ENCODE measurements around the gene PPP2R3B. TPM values are rescaled to one million over a fixed set of nuclear protein-coding genes. Genes with fewer than 3 reads are reported as not detected.

The PPP2R3B gene
- total RNA-seq, 4 donors from 2014 or later: 4.5 to 12.0 (median 5.7) TPM

DNA sequence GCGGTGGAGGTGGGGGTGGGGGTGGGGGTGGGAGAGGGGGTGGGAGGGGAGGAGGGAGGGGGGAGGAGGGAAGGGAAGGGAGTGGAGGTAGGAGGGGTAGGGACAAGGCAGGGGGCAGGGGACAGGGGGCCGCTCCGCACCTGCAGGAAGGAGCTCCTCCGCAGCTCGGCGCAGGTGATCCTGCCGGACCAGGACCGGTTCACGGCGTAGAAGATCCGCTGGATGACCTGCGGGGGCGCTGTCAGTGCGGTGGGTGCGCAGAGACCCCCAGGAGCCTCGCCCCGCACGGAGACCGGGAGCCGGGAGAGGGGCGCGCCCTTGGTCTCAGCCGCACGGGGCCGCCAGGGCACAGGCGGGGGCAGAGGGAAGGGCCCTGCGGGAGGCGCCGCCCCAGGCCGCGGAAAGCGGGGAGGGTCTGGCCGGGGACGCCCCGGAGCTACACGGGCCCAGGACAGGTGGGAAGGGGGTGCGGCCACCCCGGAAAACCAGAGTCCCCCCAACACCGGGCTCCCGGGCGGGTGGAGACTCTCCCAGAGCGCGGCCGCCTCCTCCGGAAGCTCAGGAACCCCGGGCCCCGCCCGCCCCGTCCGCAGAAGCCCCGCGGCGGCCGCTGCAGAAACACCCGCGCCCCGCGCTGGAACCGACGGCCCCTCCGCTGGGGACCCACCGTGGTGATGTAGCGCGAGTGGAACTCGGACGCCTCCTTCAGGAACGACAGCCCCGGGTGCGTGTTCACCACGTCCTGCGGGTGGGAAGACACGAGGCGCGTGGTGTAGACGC lies 40.5 kb downstream of the PPP2R3B start:
- TF ChIP-seq, protein P1, sequence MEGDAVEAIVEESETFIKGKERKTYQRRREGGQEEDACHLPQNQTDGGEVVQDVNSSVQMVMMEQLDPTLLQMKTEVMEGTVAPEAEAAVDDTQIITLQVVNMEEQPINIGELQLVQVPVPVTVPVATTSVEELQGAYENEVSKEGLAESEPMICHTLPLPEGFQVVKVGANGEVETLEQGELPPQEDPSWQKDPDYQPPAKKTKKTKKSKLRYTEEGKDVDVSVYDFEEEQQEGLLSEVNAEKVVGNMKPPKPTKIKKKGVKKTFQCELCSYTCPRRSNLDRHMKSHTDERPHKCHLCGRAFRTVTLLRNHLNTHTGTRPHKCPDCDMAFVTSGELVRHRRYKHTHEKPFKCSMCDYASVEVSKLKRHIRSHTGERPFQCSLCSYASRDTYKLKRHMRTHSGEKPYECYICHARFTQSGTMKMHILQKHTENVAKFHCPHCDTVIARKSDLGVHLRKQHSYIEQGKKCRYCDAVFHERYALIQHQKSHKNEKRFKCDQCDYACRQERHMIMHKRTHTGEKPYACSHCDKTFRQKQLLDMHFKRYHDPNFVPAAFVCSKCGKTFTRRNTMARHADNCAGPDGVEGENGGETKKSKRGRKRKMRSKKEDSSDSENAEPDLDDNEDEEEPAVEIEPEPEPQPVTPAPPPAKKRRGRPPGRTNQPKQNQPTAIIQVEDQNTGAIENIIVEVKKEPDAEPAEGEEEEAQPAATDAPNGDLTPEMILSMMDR (IDR thresholded peaks at IDR 0.05): no peak
- DNase-seq (ENCODE audit: low spot score) (no peak), ATAC-seq (ENCODE audit: low FRiP score) (peak; percentile 41)

DNA sequence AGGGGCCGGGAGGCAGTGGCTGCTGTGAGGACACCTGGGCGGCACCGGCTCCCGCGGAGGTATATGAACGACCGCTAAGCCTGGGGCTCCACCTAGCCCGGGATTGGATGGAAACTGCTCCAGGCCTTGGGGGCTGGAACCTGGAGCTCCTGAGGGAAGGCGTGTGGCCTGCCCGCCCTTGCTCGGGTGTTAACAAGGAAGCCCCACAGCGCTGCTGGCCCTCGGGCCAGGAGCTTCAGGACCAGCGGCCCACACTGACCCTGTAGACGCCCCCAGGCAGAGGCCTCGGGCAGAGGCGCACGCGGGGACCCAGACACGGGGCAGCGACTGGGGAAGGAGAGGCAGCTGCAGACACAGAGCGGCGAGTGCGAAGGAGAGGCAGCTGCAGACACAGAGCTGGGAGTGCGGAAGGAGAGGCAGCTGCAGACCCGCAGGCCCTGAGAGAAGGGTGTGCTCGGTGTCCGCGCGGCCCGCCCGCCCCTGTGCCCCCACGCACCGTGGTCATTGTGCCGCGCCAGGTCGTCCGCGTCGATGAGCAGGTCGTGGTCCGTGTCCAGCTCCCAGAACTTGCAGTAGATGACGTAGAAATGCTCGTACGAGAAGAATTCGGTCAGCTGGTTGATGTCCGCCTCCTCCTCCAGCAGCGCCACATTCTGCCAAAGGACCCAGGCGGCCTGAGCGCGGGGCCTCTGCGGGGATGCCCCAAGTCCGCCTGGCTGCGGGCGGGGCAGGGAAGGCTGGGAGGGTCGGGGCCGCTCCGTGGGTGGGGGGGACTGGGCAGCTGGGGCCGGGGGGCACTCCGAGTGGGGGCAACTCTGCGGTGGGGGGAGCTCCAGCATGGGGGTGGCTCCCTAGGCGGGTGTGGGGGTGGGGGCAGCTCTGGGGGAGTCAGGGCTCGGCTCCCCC lies 41.4 kb downstream of the PPP2R3B start:
- TF ChIP-seq, protein P1 (IDR thresholded peaks at IDR 0.05): no peak
- ATAC-seq (ENCODE audit: low FRiP score) (no peak), DNase-seq (ENCODE audit: low spot score) (no peak)

DNA sequence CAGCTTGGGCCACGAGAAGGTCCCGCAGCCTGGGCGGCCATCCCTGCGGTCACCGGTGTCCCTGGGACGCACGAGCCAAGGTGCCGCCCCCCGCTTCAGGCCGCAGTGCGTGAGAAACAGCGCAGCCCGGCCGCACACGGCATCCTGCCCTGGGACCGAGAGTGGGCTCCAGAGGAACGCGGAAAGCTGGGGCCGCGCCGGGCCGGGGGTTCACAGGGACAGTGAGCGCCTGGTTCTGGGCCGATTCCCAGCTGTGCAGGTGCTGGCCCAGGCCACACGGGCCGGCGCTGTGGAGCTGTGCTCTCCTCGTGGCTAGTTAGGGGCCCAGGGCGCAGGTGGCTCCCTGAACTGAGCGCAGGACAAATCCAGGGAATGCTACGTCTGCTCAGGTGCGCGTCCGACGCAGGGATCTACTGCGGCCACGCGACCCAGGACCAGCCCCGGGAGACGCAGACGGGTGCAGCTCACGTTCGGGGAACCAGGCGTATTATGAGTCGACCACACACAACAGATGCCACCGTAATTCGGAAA lies 42.3 kb downstream of the PPP2R3B start:
- TF ChIP-seq, protein P1 (IDR thresholded peaks at IDR 0.05): no peak
- DNase-seq (ENCODE audit: low spot score) (no peak), ATAC-seq (ENCODE audit: low FRiP score) (no peak)

DNA sequence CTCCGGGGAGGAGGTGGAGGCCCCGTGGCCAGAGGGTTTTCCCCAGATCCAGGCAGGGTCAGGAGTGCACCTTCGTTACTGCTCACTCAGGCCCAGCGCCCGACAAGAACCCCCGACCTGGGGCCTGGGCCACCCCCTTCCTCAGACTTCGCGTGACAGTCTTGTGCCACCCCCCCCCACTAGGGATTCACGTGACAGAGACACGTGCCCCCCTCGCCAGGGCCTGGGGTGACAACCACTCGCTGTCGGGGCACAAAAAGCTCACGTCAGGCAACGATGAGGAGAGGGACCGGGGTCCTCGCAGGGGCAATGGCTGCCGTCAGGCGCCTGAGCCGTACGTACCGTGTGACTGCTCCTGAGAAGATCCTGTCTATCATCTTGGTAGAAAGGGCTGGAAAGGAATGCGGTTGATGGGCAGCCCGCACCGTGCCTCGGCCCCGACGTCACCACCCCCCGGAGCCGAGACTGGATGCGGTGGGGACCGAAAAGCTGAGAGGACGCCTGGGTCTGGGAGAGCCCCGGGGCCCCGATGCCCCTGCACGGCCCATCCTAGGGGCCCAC lies 45.1 kb downstream of the PPP2R3B start:
- TF ChIP-seq, protein P1 (IDR thresholded peaks at IDR 0.05): no peak
- no peak for DNase-seq (ENCODE audit: low spot score)
- ATAC-seq (ENCODE audit: low FRiP score): no peak

DNA sequence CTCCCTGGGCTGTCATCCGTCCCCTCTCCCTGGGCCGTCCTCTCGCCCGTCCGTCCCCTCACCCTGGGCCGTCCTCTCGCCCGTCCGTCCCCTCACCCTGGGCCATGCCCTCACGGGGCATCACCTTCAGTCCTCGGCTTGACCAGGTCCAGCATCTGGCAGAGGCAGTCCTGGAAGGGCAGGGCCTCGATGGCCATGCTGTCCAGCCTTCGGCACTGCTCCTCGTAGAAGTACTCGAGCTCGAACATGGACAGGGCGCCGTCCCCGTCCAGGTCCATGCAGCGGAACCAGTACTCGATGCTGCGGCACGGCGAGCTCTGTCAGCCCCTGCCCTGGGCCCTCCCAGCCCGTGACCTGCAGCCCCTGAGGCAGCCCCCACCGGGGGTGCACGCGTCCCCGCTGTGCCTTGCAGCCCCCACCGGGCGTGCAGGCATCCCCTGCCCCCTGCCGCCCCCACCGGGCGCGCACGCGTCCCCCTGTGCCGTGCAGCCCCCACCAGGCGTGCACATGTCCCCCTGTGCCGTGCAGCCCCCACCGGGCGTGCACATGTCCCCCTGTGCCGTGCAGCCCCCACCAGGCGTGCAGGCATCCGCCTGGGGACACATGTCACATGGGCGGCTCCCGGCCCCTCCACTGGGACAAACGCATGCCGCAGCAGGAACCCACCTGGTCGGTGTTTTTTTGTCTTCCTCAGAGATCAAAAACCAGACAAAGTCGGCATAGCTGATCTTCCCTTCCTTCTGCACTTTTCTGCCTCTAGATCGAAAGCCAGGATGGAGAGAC lies 45.9 kb downstream of the PPP2R3B start:
- TF ChIP-seq, protein P1 (IDR thresholded peaks at IDR 0.05): no peak
- DNase-seq (ENCODE audit: low spot score): no peak
- ATAC-seq (ENCODE audit: low FRiP score): peak; percentile 16

DNA sequence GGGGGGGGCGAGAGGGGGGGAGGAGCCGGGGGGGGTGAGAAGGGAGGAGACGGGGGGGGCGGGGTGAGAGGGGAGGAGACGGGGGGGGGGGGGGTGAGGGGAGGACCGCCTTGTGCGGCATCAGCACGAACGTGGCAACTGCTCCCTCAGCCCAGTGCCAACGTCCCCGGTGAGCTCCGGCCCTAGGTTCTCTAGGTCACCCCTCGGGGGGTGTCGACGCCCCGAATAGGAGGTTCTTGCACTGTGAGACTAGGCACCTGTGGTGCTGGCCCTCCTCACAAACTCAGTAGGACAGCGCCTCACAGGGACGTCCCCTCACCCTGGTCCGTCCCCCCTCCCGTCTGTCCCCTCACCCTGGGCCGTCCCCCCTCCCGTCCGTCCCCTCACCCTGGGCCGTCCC lies 46.6 kb downstream of the PPP2R3B start:
- no peak for ATAC-seq (ENCODE audit: low FRiP score)
- no peak for DNase-seq (ENCODE audit: low spot score)
- TF ChIP-seq, protein P1 (IDR thresholded peaks at IDR 0.05): no peak
